K562 (cell line): ENCODE results near the gene USP24. TPM values are rescaled to one million over a fixed set of nuclear protein-coding genes. Genes with fewer than 3 reads are reported as not detected.
A peak's percentile ranks its signal among the peaks of the same experiment; 100 is the strongest.

ENCODE experiments used
- ATAC-seq: fragments of 200-7000 bp; cut with Tn5 transposase; 3 replicates; pipeline ENCODE4 v1.9.1; 2020; ENCODE audit warnings: moderate library complexity
- BruUV-seq: library from RNA; stranded (reverse); fragments of 400-500 nt; replicated peaks from 2 replicates; lab custom pipeline; 2021; lab: Mats Ljungman, UMichigan
- CTCF ChIA-PET: fragments of 300-600 bp; formaldehyde crosslinking; extraction: SDS; loops from one replicate; lab custom pipeline; 2021; ENCODE audit warnings: low intra/inter-chr PET ratio; lab: Yijun Ruan, JAX
- POLR2A ChIA-PET: fragments of 300-600, 350-650 bp; sonication (Branson Sonifier 250); formaldehyde crosslinking; extraction: SDS; loops from one replicate; lab custom pipeline; 2021; ENCODE audit warnings: antibody characterized with exemption, inconsistent platforms; lab: Yijun Ruan, JAX
- DNase-seq, 4 experiments: peaks; one replicate each; pipeline versions ENCODE4 v3.0.0 to v3.0.0-alpha.2; 2011 to 2018; ENCODE audit warnings: low spot score in 3 of 4, mixed read lengths in 3 of 4; ENCODE audit errors: extremely low read depth in 1 of 4
- FAIRE-seq: peaks from 2 replicates; lab custom pipeline; 2011; peaks lifted over from hg19 to GRCh38; lab: Jason Lieb, UNC
- H2AFZ ChIP-seq: 2 replicates; pipeline ENCODE4 v1.6.0; 2011; ENCODE audit warnings: low read depth, low read length, control low read depth, inconsistent platforms
- H3K27ac ChIP-seq: fragments of 200-600 bp; 3 replicates; pipeline ENCODE4 v1.8.0; 2011; ENCODE audit warnings: low read depth, mild to moderate bottlenecking, control low read depth, inconsistent platforms, low read length, moderate library complexity, mixed read lengths; ENCODE audit errors: extremely low read depth
- H3K27me3 ChIP-seq, 2 experiments: fragments of 300-600 bp in 1 of 2; 2 replicates in 1 of 2; 3 replicates in 1 of 2; pipeline versions ENCODE4 v1.6.0 to v1.8.0; 2011; ENCODE audit warnings: inconsistent platforms in 2 of 2, low read length in 2 of 2, mild to moderate bottlenecking in 1 of 2, mixed read lengths in 1 of 2, moderate library complexity in 1 of 2; ENCODE audit not compliant: control insufficient read depth in 2 of 2, insufficient read depth in 2 of 2
- H3K36me3 ChIP-seq: fragments of 300-600 bp; 3 replicates; pipeline ENCODE4 v1.8.0; 2011; ENCODE audit warnings: mild to moderate bottlenecking, low read length, inconsistent platforms; ENCODE audit not compliant: control insufficient read depth, insufficient read depth
- H3K4me1 ChIP-seq, 2 experiments: fragments of 200-600 bp in 1 of 2; replicated peaks in 1 of 2; 2 replicates in 1 of 2; 3 replicates in 1 of 2; pipeline versions ENCODE4 v1.5.1 to v1.8.0; 2011; ENCODE audit warnings: inconsistent platforms in 2 of 2, low read length in 2 of 2, mild to moderate bottlenecking in 1 of 2, mixed read lengths in 1 of 2, moderate library complexity in 1 of 2; ENCODE audit not compliant: control insufficient read depth in 2 of 2, insufficient read depth in 2 of 2
- H3K4me2 ChIP-seq: 2 replicates; pipeline ENCODE4 v1.6.1; 2011; ENCODE audit warnings: low read length, control low read depth, inconsistent platforms, mixed read lengths; ENCODE audit not compliant: insufficient read depth
- H3K4me3 ChIP-seq: fragments of 200-600 bp; sonication (generic), shearing (Covaris generic); 2 replicates; pipeline ENCODE4 v1.5.1; 2016; ENCODE audit warnings: control low read depth, inconsistent platforms
- H3K79me2 ChIP-seq: fragments of 200-600 bp; 3 replicates; pipeline ENCODE4 v1.8.0; 2011; ENCODE audit warnings: low read length, inconsistent platforms; ENCODE audit not compliant: control insufficient read depth, insufficient read depth
- H3K9ac ChIP-seq, 2 experiments: 2 replicates each; pipeline versions ENCODE4 v1.6.0 to v1.6.1; 2011; ENCODE audit warnings: low read depth in 2 of 2, low read length in 2 of 2, control low read depth in 1 of 2, inconsistent platforms in 1 of 2, mild to moderate bottlenecking in 1 of 2, mixed read lengths in 1 of 2; ENCODE audit not compliant: insufficient read depth in 1 of 2
- H3K9me1 ChIP-seq: one replicate; pipeline ENCODE4 v1.6.0; 2011; ENCODE audit warnings: inconsistent platforms, mild to moderate bottlenecking, low read length, moderate library complexity; ENCODE audit not compliant: control insufficient read depth, insufficient read depth
- H3K9me3 ChIP-seq: replicated peaks from 2 replicates; pipeline ENCODE4 v1.5.1; 2011; ENCODE audit warnings: low read depth, low read length, inconsistent platforms; ENCODE audit not compliant: control insufficient read depth, insufficient read depth
- H4K20me1 ChIP-seq: replicated peaks from 2 replicates; pipeline ENCODE4 v1.6.1; 2011; ENCODE audit warnings: low read length, inconsistent platforms, mixed read lengths; ENCODE audit not compliant: control insufficient read depth, insufficient read depth
- C11orf30 ChIP-seq: fragments of 450-650 bp; IDR thresholded peaks from 2 replicates; pipeline ENCODE4 v1.6.1; 2016; ENCODE audit warnings: low read depth, mild to moderate bottlenecking
- CHD4 ChIP-seq: fragments of 200-600 bp; sonication (generic); IDR thresholded peaks from 3 replicates; pipeline ENCODE4 v1.6.1; 2012; ENCODE audit warnings: low read depth, mild to moderate bottlenecking, mixed read lengths, low read length, inconsistent platforms; ENCODE audit not compliant: insufficient read depth, insufficient replicate concordance, poor library complexity, severe bottlenecking
- DMBX1 ChIP-seq: fragments of 250-450 bp; sonication (Bioruptor Pico); IDR thresholded peaks from 2 replicates; pipeline ENCODE4 v1.8.0; 2022; ENCODE audit warnings: inconsistent platforms, mild to moderate bottlenecking, moderate library complexity, borderline replicate concordance
- HMG20B ChIP-seq: fragments of 250-450 bp; sonication (Bioruptor Pico); IDR thresholded peaks from 2 replicates; pipeline ENCODE4 v1.5.0; 2021; ENCODE audit warnings: mild to moderate bottlenecking
- IRF1 ChIP-seq: sonication (generic); formaldehyde crosslinking; IDR thresholded peaks from 2 replicates; pipeline ENCODE4 v1.8.0; 2022; ENCODE audit warnings: missing genetic modification reagents, mild to moderate bottlenecking, borderline replicate concordance
- MAFG ChIP-seq: fragments of 450-650 bp; conservative IDR thresholded peaks from 2 replicates; pipeline ENCODE4 v1.6.1; 2016; ENCODE audit warnings: missing genetic modification characterization, missing compliant biosample characterization
- MTA2 ChIP-seq: fragments of 450-650 bp; IDR thresholded peaks from 2 replicates; pipeline ENCODE4 v1.6.1; 2016; ENCODE audit warnings: low read depth
- NEUROD1 ChIP-seq: fragments of 150-350 bp; IDR thresholded peaks from 2 replicates; pipeline ENCODE4 v1.6.1; 2014; ENCODE audit warnings: borderline replicate concordance, low read length, low read depth; ENCODE audit not compliant: partially characterized antibody
- PHF20 ChIP-seq: fragments of 450-650 bp; IDR thresholded peaks from 2 replicates; pipeline ENCODE4 v1.6.1; 2018; ENCODE audit not compliant: partially characterized antibody
- ZFP36 ChIP-seq: fragments of 150-350 bp; IDR thresholded peaks from 2 replicates; pipeline ENCODE4 v1.6.1; 2018; ENCODE audit warnings: low read length, low read depth; ENCODE audit not compliant: partially characterized antibody
- ZNF316 ChIP-seq: fragments of 450-650 bp; IDR thresholded peaks from 2 replicates; pipeline ENCODE4 v1.6.1; 2016
- ZNF592 ChIP-seq: fragments of 450-650 bp; IDR thresholded peaks from 2 replicates; pipeline ENCODE4 v1.6.1; 2017; ENCODE audit warnings: antibody characterized with exemption, mild to moderate bottlenecking
- WGBS: fragments of 100-300 bp; shearing (Covaris generic); methylation state at CpG from one replicate; pipeline ENCODE4 v1.1.6; 2016; ENCODE audit warnings: low coverage, mixed read lengths; ENCODE audit not compliant: insufficient coverage; ENCODE audit errors: missing lambda C conversion rate; 5-methylcytosine and 5-hydroxymethylcytosine counted together
- in situ Hi-C: fragments of 300-500 bp; cut with MboI; formaldehyde crosslinking; loops from 4 replicates; pipeline ENCODE4 v1.15.0; 2018; ENCODE audit warnings: inconsistent platforms, mixed read lengths
- intact Hi-C: fragments of 100-400 bp; cut with micrococcal nuclease; formaldehyde crosslinking; loops from 2 replicates; pipeline ENCODE4 v1.14.2; 2022
- polyA plus RNA-seq, 8 experiments: library from polyadenylated mRNA; depleted of rRNA in 4 of 8; stranded (reverse) in 5 of 8; unstranded in 3 of 8; fragments of >200 nt; fragmentation: Nextera tagmentation in 2 of 8; fragmentation: Illumina TruSeq in 1 of 8; extraction: Ambion mirVana in 2 of 8; extraction: Trizol in 1 of 8; gene quantifications; 2 replicates each; pipeline versions ENCODE4 v1.2.1 to v1.2.3, GENCODE V29; 2011 to 2014; ENCODE audit warnings: inconsistent platforms in 1 of 8, missing spikeins in 1 of 8
- total RNA-seq, 7 experiments: library from RNA; depleted of rRNA in 6 of 7; stranded (reverse); fragments of >200 nt in 6 of 7; fragmentation: Illumina TruSeq in 2 of 7; extraction: Trizol in 2 of 7; gene quantifications; 2 replicates each; pipeline versions ENCODE4 v1.2.1 to v1.2.3, GENCODE V29; 2011 to 2021; ENCODE audit warnings: low replicate concordance in 1 of 7
- TF ChIP-seq, protein P1 (sequence below): fragments of 450-650 bp; IDR thresholded peaks from 2 replicates; pipeline ENCODE4 v1.6.1; 2016; ENCODE audit warnings: borderline replicate concordance

USP24 gene
- total and polyA plus RNA-seq, 9 of the 15 experiments (the other 6 are each of a cell fraction or from before 2014, with no cell fraction given): 7.7 to 62.6 (median 36.8) TPM

DNA sequence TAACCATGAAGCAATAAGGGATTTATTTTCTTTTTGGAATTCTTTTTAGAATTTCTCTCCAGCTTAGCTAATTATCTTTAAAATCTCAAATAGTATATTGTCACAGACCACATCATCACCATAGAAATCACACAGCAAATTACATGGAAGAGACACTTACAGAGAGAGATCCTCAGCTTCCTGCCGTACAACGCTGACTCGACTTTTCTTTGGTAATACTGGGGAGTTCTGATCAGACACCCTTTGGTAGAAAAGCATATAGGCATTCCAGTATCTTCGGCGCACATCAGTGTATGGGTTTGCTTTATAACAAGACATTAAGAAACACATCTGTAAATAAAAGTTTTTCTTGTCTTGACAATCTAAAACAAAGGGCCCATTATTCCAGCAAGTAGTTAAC is 120.1 kb downstream of the USP24 start (continued):
- TF ChIP-seq ZNF592 (no peak), MAFG (peak; percentile 34), C11orf30 (peak; percentile 45; the same call in 1 of the 2 replicates), ZNF316 (peak; percentile 57; the same call in 1 of the 2 replicates), NEUROD1 (no peak)

DNA sequence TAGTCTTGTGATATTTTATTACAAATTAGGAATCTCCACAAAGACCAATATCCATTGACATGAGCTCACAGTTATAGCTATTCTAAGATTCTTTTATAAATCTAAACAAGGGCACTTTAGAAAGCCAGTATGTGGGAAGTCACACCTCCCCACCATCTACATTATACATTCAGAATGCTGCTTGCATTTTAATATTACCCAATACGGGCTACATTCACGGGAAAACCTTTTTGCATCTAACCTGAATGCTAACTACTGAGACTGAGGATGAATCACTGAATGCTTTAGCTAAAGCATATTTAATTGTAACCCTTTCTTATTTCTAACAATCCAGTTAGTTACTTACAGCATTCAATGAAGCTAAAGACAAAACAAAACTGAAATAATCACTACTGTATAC is 122.7 kb downstream of the USP24 start:
- ATAC-seq (no peak), DNase-seq (no peak), FAIRE-seq (no peak)
- no TSS peak for BruUV-seq
- Histone ChIP-seq H3K36me3 (peaks cover 92% of the 10 kb centered on the region), H3K4me2 (no peak overlapping the region), H3K9ac (no peak overlapping the region), H3K4me1 (no peaks in the 10 kb centered on the region), H4K20me1 (no peaks in the 10 kb centered on the region), H3K9me3 (no peaks in the 10 kb centered on the region), H3K9me1 (no peaks in the 10 kb centered on the region), H3K27ac (no peak overlapping the region), H3K27me3 (no peaks in the 10 kb centered on the region), H2AFZ (no peak overlapping the region), H3K4me3 (no peak overlapping the region), H3K79me2 (no peaks in the 10 kb centered on the region)
- 89% methylated on average over 2 of the region's 2 CpGs for WGBS
- ChIA-PET POLR2A (interaction anchor here (1.2 kb wide), 1 partner anchor 13 kb away, joined by 3 read pairs; no protein-coding TSS in a partner anchor), CTCF (no interaction called here)
- intact Hi-C loops: no loop called here
- in situ Hi-C loops: no loop called here
- TF ChIP-seq MTA2 (no peak), ZFP36 (no peak), IRF1 (CRISPR knock-in tag) (no peak), PHF20 (no peak), CHD4 (no peak), HMG20B (CRISPR knock-in tag) (no peak), DMBX1 (CRISPR knock-in tag) (no peak)
- TF ChIP-seq, protein P1, sequence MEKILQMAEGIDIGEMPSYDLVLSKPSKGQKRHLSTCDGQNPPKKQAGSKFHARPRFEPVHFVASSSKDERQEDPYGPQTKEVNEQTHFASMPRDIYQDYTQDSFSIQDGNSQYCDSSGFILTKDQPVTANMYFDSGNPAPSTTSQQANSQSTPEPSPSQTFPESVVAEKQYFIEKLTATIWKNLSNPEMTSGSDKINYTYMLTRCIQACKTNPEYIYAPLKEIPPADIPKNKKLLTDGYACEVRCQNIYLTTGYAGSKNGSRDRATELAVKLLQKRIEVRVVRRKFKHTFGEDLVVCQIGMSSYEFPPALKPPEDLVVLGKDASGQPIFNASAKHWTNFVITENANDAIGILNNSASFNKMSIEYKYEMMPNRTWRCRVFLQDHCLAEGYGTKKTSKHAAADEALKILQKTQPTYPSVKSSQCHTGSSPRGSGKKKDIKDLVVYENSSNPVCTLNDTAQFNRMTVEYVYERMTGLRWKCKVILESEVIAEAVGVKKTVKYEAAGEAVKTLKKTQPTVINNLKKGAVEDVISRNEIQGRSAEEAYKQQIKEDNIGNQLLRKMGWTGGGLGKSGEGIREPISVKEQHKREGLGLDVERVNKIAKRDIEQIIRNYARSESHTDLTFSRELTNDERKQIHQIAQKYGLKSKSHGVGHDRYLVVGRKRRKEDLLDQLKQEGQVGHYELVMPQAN: no peak
